Fibroblast of lung (primary cell): Measurements from ENCODE around the gene RCSD1. TPM values are rescaled to one million over a fixed set of nuclear protein-coding genes. Genes with fewer than 3 reads are reported as not detected.

Source experiments
- DNase-seq, 2 donors: peaks; one replicate each; pipeline versions ENCODE4 v3.0.0 to v3.0.0-alpha.2; 2010; ENCODE audit warnings: low read depth in 2 of 2
- H2AFZ ChIP-seq: 2 replicates; pipeline ENCODE4 v1.5.1; 2012; ENCODE audit warnings: low read length, control low read depth, inconsistent platforms
- H3K27ac ChIP-seq: 2 replicates; pipeline ENCODE4 v1.5.1; 2011; ENCODE audit warnings: low read length, control low read depth; ENCODE audit not compliant: insufficient read depth
- H3K27me3 ChIP-seq: 2 replicates; pipeline ENCODE4 v1.5.1; 2011; ENCODE audit warnings: mild to moderate bottlenecking, low read length; ENCODE audit not compliant: control insufficient read depth, insufficient read depth
- H3K36me3 ChIP-seq: 2 replicates; pipeline ENCODE4 v1.5.1; 2011; ENCODE audit warnings: low read length; ENCODE audit not compliant: control insufficient read depth, insufficient read depth
- H3K4me1 ChIP-seq: 2 replicates; pipeline ENCODE4 v1.5.1; 2011; ENCODE audit warnings: low read length; ENCODE audit not compliant: control insufficient read depth, insufficient read depth; ENCODE audit errors: extremely low read depth
- H3K4me2 ChIP-seq: 2 replicates; pipeline ENCODE4 v1.5.1; 2011; ENCODE audit warnings: low read length, control low read depth; ENCODE audit not compliant: insufficient read depth; ENCODE audit errors: extremely low read depth
- H3K4me3 ChIP-seq, 4 experiments: fragments of 200-600 bp in 1 of 4; sonication (generic) in 1 of 4; replicated peaks in 1 of 4; 2 replicates each; pipeline ENCODE4 v1.5.1; 2011 to 2016; ENCODE audit warnings: low read length in 4 of 4, low read depth in 3 of 4, mild to moderate bottlenecking in 3 of 4, control low read depth in 2 of 4, inconsistent platforms in 1 of 4, mixed read lengths in 1 of 4; ENCODE audit not compliant: insufficient read depth in 1 of 4; ENCODE audit errors: control extremely low read depth in 1 of 4
- H3K79me2 ChIP-seq: 2 replicates; pipeline ENCODE4 v1.5.1; 2012; ENCODE audit warnings: mild to moderate bottlenecking, low read length, inconsistent platforms; ENCODE audit not compliant: control insufficient read depth, insufficient read depth
- H3K9ac ChIP-seq: 2 replicates; pipeline ENCODE4 v1.5.1; 2011; ENCODE audit warnings: mild to moderate bottlenecking, low read length, control low read depth; ENCODE audit not compliant: insufficient read depth
- H3K9me3 ChIP-seq: 2 replicates; pipeline ENCODE4 v1.5.1; 2012; ENCODE audit warnings: low read depth, low read length; ENCODE audit not compliant: control insufficient read depth, insufficient read depth
- H4K20me1 ChIP-seq: 2 replicates; pipeline ENCODE4 v1.5.1; 2011; ENCODE audit warnings: low read length; ENCODE audit not compliant: control insufficient read depth, insufficient read depth; ENCODE audit errors: extremely low read depth
- EZH2 ChIP-seq: IDR thresholded peaks from 2 replicates; pipeline ENCODE4 v1.5.1; 2012; ENCODE audit warnings: low read length, control low read depth, mild to moderate bottlenecking; ENCODE audit errors: missing control alignments
- polyA plus RNA-seq, 2 donors: library from polyadenylated mRNA; depleted of rRNA in 1 of 2; stranded (reverse) in 1 of 2; unstranded in 1 of 2; fragments of >200 nt; gene quantifications; 2 replicates each; pipeline ENCODE4 v1.2.1, GENCODE V29; 2011 to 2012; ENCODE audit warnings: missing spikeins in 1 of 2
- total RNA-seq: library from RNA; depleted of rRNA; stranded (reverse); fragments of >200 nt; gene quantifications from 2 replicates; pipeline ENCODE4 v1.2.1, GENCODE V29; 2014
- TF ChIP-seq, protein P1 (sequence below), 2 donors: IDR thresholded peaks in 1 of 2; conservative IDR thresholded peaks in 1 of 2; 1 replicate in 1 of 2; 2 replicates in 1 of 2; pipeline ENCODE4 v1.5.1; 2011 to 2012; ENCODE audit warnings: low read length in 2 of 2, control low read depth in 1 of 2, inconsistent platforms in 1 of 2, low read depth in 1 of 2, mild to moderate bottlenecking in 1 of 2

RCSD1 gene
- total and polyA plus RNA-seq, 2 donors (not counting 1 experiment from before 2014, with no cell fraction given) = under 0.01 to 4.1 TPM

DNA sequence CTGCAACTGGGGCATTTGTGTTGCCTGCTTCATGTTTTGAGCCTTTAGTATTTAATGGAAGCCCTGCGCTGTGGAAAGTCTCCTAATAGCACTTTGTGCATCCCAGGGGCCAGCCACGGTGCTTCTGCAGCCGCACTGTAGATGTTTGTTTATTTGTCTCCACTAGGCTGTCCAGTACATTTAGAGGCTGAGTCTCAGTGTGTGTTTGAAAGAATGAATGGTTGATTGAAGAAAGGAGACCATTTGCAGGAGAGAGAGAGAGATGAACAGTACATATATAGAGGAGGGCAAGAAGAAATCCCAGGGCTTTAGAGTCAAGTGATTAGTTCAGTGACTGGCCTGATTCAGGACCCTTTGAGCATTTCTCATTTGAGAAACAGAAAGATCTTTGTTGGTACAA, 125.6 kb downstream of the RCSD1 start:
- Histone ChIP-seq H3K4me3 (no peak overlapping the region), H3K79me2 (peaks cover 46% of the 10 kb centered on the region), H3K27me3 (no peaks in the 10 kb centered on the region), H3K4me2 (no peak overlapping the region), H3K36me3 (no peaks in the 10 kb centered on the region), H2AFZ (no peak overlapping the region), H3K9ac (no peak overlapping the region), H4K20me1 (no peaks in the 10 kb centered on the region), H3K9me3 (no peaks in the 10 kb centered on the region), H3K27ac (no peak overlapping the region), H3K4me1 (peaks cover 10% of the 10 kb centered on the region)
- DNase-seq = no peak
- TF ChIP-seq EZH2 = no peak
- TF ChIP-seq, protein P1, sequence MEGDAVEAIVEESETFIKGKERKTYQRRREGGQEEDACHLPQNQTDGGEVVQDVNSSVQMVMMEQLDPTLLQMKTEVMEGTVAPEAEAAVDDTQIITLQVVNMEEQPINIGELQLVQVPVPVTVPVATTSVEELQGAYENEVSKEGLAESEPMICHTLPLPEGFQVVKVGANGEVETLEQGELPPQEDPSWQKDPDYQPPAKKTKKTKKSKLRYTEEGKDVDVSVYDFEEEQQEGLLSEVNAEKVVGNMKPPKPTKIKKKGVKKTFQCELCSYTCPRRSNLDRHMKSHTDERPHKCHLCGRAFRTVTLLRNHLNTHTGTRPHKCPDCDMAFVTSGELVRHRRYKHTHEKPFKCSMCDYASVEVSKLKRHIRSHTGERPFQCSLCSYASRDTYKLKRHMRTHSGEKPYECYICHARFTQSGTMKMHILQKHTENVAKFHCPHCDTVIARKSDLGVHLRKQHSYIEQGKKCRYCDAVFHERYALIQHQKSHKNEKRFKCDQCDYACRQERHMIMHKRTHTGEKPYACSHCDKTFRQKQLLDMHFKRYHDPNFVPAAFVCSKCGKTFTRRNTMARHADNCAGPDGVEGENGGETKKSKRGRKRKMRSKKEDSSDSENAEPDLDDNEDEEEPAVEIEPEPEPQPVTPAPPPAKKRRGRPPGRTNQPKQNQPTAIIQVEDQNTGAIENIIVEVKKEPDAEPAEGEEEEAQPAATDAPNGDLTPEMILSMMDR (conservative IDR thresholded peaks at IDR 0.05 in 1 of 2, IDR thresholded peaks at IDR 0.05 in 1 of 2; ENCODE audit: low read depth in 1 of 2, low read length in 2 of 2) = no peak

Other genes starting within 250 kb of the RCSD1 start
- not detected in 2 replicates for gene CD247, start 111.7 kb upstream of the RCSD1 start, total RNA-seq
- not detected in 2 replicates for gene CD247, start 111.7 kb upstream of the RCSD1 start, polyA plus RNA-seq
- gene CREG1, start 76.5 kb upstream of the RCSD1 start, total RNA-seq = 58.5 and 108 TPM in 2 replicates
- gene CREG1, start 76.5 kb upstream of the RCSD1 start, polyA plus RNA-seq = 29.4 and 75.5 TPM in 2 replicates
- 81.4 and 86.8 TPM in 2 replicates for gene MPZL1, start 91.8 kb downstream of the RCSD1 start, total RNA-seq
- 105 and 158 TPM in 2 replicates for gene MPZL1, start 91.8 kb downstream of the RCSD1 start, polyA plus RNA-seq